K562 (cell line): Measurements from ENCODE around the gene IKZF3. TPM values are rescaled to one million over a fixed set of nuclear protein-coding genes. Genes with fewer than 3 reads are reported as not detected.

Experiments
- EP400 ChIP-seq: fragments of 450-650 bp; IDR thresholded peaks from 2 replicates; pipeline ENCODE4 v1.6.1; 2017; ENCODE audit warnings: antibody characterized with exemption, mild to moderate bottlenecking, moderate library complexity
- GTF2F1 ChIP-seq: IDR thresholded peaks from 2 replicates; pipeline ENCODE4 v1.6.1; 2011; ENCODE audit warnings: low read depth, low read length, improper control_type of control experiment
- IFI16 ChIP-seq: fragments of 250-450 bp; sonication (Bioruptor Pico); IDR thresholded peaks from 2 replicates; pipeline ENCODE4 v2.1.2; 2022; ENCODE audit warnings: mild to moderate bottlenecking, inconsistent platforms
- NEUROD1 ChIP-seq: fragments of 150-350 bp; IDR thresholded peaks from 2 replicates; pipeline ENCODE4 v1.6.1; 2014; ENCODE audit warnings: borderline replicate concordance, low read length, low read depth; ENCODE audit not compliant: partially characterized antibody
- PHB2 ChIP-seq: fragments of 450-650 bp; IDR thresholded peaks from 2 replicates; pipeline ENCODE4 v1.6.1; 2017; ENCODE audit warnings: low read depth
- SRSF7 ChIP-seq: fragments of 200-400 bp; formaldehyde crosslinking; optimal IDR thresholded peaks from 2 replicates; pipeline ENCODE3; 2017; ENCODE audit warnings: mild to moderate bottlenecking, low read depth, low read length
- TCF15 ChIP-seq: fragments of 250-450 bp; sonication (Bioruptor Pico); IDR thresholded peaks from 2 replicates; pipeline ENCODE4 v1.8.0; 2022; ENCODE audit warnings: moderate library complexity, mild to moderate bottlenecking, inconsistent platforms
- polyA plus RNA-seq, 8 experiments: library from polyadenylated mRNA; depleted of rRNA in 4 of 8; stranded (reverse) in 5 of 8; unstranded in 3 of 8; fragments of >200 nt; fragmentation: Nextera tagmentation in 2 of 8; fragmentation: Illumina TruSeq in 1 of 8; extraction: Ambion mirVana in 2 of 8; extraction: Trizol in 1 of 8; gene quantifications; 2 replicates each; pipeline versions ENCODE4 v1.2.1 to v1.2.3, GENCODE V29; 2011 to 2014; ENCODE audit warnings: inconsistent platforms in 1 of 8, missing spikeins in 1 of 8
- total RNA-seq, 7 experiments: library from RNA; depleted of rRNA in 6 of 7; stranded (reverse); fragments of >200 nt in 6 of 7; fragmentation: Illumina TruSeq in 2 of 7; extraction: Trizol in 2 of 7; gene quantifications; 2 replicates each; pipeline versions ENCODE4 v1.2.1 to v1.2.3, GENCODE V29; 2011 to 2021; ENCODE audit warnings: low replicate concordance in 1 of 7
- TF ChIP-seq, protein P1 (sequence below): fragments of 450-650 bp; formaldehyde crosslinking; IDR thresholded peaks from 2 replicates; pipeline ENCODE4 v1.4.0; 2022; ENCODE audit warnings: mild to moderate bottlenecking, moderate library complexity
- TF ChIP-seq, protein P2 (sequence below), 2 experiments: fragments of 450-650 bp; IDR thresholded peaks; 2 replicates each; pipeline ENCODE4 v1.6.1; 2018; ENCODE audit warnings: mild to moderate bottlenecking in 2 of 2, low read depth in 1 of 2; ENCODE audit not compliant: partially characterized antibody in 2 of 2
- TF ChIP-seq, protein P3 (sequence below): fragments of 250-450 bp; sonication (Bioruptor Pico); IDR thresholded peaks from 2 replicates; pipeline ENCODE4 v1.8.0; 2022; ENCODE audit warnings: inconsistent platforms, mild to moderate bottlenecking, moderate library complexity, borderline replicate concordance
- TF ChIP-seq, protein P4 (sequence below): fragments of 450-650 bp; IDR thresholded peaks from 2 replicates; pipeline ENCODE4 v1.7.1; 2018; ENCODE audit warnings: mild to moderate bottlenecking, low read depth; ENCODE audit not compliant: partially characterized antibody

The IKZF3 gene
- total and polyA plus RNA-seq, 9 of the 15 experiments (the other 6 are each of a cell fraction or from before 2014, with no cell fraction given) = 0.06 to 1.6 (median 0.62) TPM

DNA sequence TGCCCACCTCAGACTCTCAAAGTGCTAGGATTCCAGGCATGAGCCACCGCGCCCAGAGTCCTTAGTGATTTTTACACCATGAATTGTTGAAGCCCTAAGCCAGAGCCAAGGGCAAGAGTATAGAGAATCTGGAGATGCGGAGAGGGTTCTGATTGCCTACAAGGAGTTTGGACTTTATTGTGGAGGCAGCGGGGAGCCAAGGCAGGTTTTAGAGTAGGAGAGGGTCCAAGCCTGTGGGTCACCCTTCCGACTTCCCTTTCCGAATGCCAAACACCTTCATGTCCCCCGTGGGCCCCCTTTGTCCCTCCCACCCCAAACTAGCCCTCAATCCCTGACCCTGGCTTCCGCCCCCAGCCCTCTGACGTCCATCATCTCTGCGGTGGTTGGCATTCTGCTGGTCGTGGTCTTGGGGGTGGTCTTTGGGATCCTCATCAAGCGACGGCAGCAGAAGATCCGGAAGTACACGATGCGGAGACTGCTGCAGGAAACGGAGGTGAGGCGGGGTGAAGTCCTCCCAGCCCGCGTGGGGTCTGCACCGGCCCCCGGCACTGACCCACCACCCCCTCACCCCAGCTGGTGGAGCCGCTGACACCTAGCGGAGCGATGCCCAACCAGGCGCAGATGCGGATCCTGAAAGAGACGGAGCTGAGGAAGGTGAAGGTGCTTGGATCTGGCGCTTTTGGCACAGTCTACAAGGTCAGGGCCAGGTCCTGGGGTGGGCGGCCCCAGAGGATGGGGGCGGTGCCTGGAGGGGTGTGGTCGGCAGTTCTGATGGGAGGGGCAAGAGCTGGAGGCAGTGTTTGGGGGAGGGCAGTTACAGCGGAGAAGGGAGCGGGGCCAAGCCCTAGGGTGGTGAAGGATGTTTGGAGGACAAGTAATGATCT lies 140.9 kb downstream of the IKZF3 start (continued):
- TF ChIP-seq, protein P1, sequence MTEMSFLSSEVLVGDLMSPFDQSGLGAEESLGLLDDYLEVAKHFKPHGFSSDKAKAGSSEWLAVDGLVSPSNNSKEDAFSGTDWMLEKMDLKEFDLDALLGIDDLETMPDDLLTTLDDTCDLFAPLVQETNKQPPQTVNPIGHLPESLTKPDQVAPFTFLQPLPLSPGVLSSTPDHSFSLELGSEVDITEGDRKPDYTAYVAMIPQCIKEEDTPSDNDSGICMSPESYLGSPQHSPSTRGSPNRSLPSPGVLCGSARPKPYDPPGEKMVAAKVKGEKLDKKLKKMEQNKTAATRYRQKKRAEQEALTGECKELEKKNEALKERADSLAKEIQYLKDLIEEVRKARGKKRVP (CRISPR knock-in tag) = no peak
- TF ChIP-seq EP400 (peak; percentile 67; the same call in 1 of the 2 replicates), NEUROD1 (no peak), IFI16 (CRISPR knock-in tag) (no peak), PHB2 (no peak), GTF2F1 (no peak), TCF15 (CRISPR knock-in tag) (no peak), SRSF7 (no peak)
- TF ChIP-seq, protein P2, sequence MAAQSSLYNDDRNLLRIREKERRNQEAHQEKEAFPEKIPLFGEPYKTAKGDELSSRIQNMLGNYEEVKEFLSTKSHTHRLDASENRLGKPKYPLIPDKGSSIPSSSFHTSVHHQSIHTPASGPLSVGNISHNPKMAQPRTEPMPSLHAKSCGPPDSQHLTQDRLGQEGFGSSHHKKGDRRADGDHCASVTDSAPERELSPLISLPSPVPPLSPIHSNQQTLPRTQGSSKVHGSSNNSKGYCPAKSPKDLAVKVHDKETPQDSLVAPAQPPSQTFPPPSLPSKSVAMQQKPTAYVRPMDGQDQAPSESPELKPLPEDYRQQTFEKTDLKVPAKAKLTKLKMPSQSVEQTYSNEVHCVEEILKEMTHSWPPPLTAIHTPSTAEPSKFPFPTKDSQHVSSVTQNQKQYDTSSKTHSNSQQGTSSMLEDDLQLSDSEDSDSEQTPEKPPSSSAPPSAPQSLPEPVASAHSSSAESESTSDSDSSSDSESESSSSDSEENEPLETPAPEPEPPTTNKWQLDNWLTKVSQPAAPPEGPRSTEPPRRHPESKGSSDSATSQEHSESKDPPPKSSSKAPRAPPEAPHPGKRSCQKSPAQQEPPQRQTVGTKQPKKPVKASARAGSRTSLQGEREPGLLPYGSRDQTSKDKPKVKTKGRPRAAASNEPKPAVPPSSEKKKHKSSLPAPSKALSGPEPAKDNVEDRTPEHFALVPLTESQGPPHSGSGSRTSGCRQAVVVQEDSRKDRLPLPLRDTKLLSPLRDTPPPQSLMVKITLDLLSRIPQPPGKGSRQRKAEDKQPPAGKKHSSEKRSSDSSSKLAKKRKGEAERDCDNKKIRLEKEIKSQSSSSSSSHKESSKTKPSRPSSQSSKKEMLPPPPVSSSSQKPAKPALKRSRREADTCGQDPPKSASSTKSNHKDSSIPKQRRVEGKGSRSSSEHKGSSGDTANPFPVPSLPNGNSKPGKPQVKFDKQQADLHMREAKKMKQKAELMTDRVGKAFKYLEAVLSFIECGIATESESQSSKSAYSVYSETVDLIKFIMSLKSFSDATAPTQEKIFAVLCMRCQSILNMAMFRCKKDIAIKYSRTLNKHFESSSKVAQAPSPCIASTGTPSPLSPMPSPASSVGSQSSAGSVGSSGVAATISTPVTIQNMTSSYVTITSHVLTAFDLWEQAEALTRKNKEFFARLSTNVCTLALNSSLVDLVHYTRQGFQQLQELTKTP (IDR thresholded peaks at IDR 0.05; ENCODE audit: low read depth in 1 of 2, partially characterized antibody in 2 of 2) = no peak
- TF ChIP-seq, protein P3, sequence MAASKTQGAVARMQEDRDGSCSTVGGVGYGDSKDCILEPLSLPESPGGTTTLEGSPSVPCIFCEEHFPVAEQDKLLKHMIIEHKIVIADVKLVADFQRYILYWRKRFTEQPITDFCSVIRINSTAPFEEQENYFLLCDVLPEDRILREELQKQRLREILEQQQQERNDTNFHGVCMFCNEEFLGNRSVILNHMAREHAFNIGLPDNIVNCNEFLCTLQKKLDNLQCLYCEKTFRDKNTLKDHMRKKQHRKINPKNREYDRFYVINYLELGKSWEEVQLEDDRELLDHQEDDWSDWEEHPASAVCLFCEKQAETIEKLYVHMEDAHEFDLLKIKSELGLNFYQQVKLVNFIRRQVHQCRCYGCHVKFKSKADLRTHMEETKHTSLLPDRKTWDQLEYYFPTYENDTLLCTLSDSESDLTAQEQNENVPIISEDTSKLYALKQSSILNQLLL (CRISPR knock-in tag) = no peak
- TF ChIP-seq, protein P4, sequence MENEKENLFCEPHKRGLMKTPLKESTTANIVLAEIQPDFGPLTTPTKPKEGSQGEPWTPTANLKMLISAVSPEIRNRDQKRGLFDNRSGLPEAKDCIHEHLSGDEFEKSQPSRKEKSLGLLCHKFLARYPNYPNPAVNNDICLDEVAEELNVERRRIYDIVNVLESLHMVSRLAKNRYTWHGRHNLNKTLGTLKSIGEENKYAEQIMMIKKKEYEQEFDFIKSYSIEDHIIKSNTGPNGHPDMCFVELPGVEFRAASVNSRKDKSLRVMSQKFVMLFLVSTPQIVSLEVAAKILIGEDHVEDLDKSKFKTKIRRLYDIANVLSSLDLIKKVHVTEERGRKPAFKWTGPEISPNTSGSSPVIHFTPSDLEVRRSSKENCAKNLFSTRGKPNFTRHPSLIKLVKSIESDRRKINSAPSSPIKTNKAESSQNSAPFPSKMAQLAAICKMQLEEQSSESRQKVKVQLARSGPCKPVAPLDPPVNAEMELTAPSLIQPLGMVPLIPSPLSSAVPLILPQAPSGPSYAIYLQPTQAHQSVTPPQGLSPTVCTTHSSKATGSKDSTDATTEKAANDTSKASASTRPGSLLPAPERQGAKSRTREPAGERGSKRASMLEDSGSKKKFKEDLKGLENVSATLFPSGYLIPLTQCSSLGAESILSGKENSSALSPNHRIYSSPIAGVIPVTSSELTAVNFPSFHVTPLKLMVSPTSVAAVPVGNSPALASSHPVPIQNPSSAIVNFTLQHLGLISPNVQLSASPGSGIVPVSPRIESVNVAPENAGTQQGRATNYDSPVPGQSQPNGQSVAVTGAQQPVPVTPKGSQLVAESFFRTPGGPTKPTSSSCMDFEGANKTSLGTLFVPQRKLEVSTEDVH = no peak
